RCC 7860 (cell line): ENCODE data around the gene CEP131.
"Not testable (repeated sequence)": the region's sequence is repeated elsewhere in the genome, so short reads cannot be mapped to it uniquely, and the experiment has no call there.

Experiments used
- DNase-seq: peaks from one replicate; pipeline ENCODE4 v3.0.0-alpha.2; 2015; ENCODE audit warnings: low spot score
- FAIRE-seq: peaks from 2 replicates; lab custom pipeline; 2012; peaks lifted over from hg19 to GRCh38; lab: Jason Lieb, UNC

CEP131 gene

GRCh38 chr17:81228834-81229665, 6.3 kb upstream of the CEP131 start:
- FAIRE-seq = no peak
- DNase-seq = no peak

- FAIRE-seq (no peak), DNase-seq (no peak)
These were observed 5.7 kb upstream of the CEP131 start for GRCh38 chr17:81228420-81228819.

- FAIRE-seq = not testable (repeated sequence)
These were observed 4.9 kb upstream of the CEP131 start for GRCh38 chr17:81227630-81228029.

GRCh38 chr17:81223762-81224130, 981 bp upstream of the CEP131 start:
- no peak for DNase-seq

More at GRCh38 chr17:81227630-81228029, 4.9 kb upstream of the CEP131 start:
- not testable (repeated sequence) for DNase-seq

GRCh38 chr17:81222620-81222905, 202 bp downstream of the CEP131 start:
- DNase-seq = no peak

More at GRCh38 chr17:81223762-81224130, 981 bp upstream of the CEP131 start:
- FAIRE-seq = no peak

GRCh38 chr17:81221842-81222619, 734 bp downstream of the CEP131 start:
- FAIRE-seq = no peak
- no peak for DNase-seq

More at GRCh38 chr17:81222620-81222905, 202 bp downstream of the CEP131 start:
- no peak for FAIRE-seq

- FAIRE-seq = no peak
- DNase-seq = no peak
These were observed 1.4 kb downstream of the CEP131 start for GRCh38 chr17:81221371-81221841.

GRCh38 chr17:81219476-81220180, 3.1 kb downstream of the CEP131 start:
- DNase-seq (no peak), FAIRE-seq (no peak)

GRCh38 chr17:81218991-81219390, 3.8 kb downstream of the CEP131 start:
- FAIRE-seq = no peak
- DNase-seq = no peak

- FAIRE-seq (no peak), DNase-seq (no peak)
These were observed 4.3 kb downstream of the CEP131 start for GRCh38 chr17:81218459-81218858.

GRCh38 chr17:81217491-81217890, 5.3 kb downstream of the CEP131 start:
- no peak for DNase-seq
- no peak for FAIRE-seq

GRCh38 chr17:81213978-81214377, 8.8 kb downstream of the CEP131 start:
- DNase-seq (no peak), FAIRE-seq (no peak)

- FAIRE-seq = no peak
- no peak for DNase-seq
These were observed 10.4 kb downstream of the CEP131 start for GRCh38 chr17:81212365-81212764.

- DNase-seq = no peak
- no peak for FAIRE-seq
These were observed 11.9 kb downstream of the CEP131 start for GRCh38 chr17:81210868-81211267.

GRCh38 chr17:81210466-81210865, 12.3 kb downstream of the CEP131 start:
- no peak for FAIRE-seq

GRCh38 chr17:81209141-81209540, 13.6 kb downstream of the CEP131 start:
- DNase-seq (no peak), FAIRE-seq (no peak)

More at GRCh38 chr17:81210466-81210865, 12.3 kb downstream of the CEP131 start:
- DNase-seq = no peak

- DNase-seq (no peak), FAIRE-seq (no peak)
These were observed 14.1 kb downstream of the CEP131 start for GRCh38 chr17:81208651-81209050.

GRCh38 chr17:81207610-81208581, 14.9 kb downstream of the CEP131 start:
- FAIRE-seq (no peak), DNase-seq (no peak)

- DNase-seq = no peak
- FAIRE-seq = no peak
These were observed 16.1 kb downstream of the CEP131 start for GRCh38 chr17:81206657-81207056.

- FAIRE-seq = no peak
- no peak for DNase-seq
These were observed 16.6 kb downstream of the CEP131 start for GRCh38 chr17:81206166-81206565.
